GM18868 (cell line): Measurements from ENCODE around the gene GPRC6A.
"Not testable (repeated sequence)": the region's sequence is repeated elsewhere in the genome, so short reads cannot be mapped to it uniquely, and the experiment has no call there.

Experiments
- ATAC-seq: cut with Tn5 transposase; IDR thresholded peaks from one replicate; pipeline ENCODE4 v1.9.1; 2021; ENCODE audit warnings: mild to moderate bottlenecking, moderate library complexity; ENCODE audit not compliant: unreplicated experiment

The GPRC6A gene

GRCh38 chr6:116828983-116829382 is at the start of gene GPRC6A:
TSS of gene GPRC6A (minus strand) at chr6:116829083. CDS start at chr6:116829013, 70 bp downstream.
- ATAC-seq: no peak

- ATAC-seq: no peak
These were observed 48.9 kb upstream of the GPRC6A start for GRCh38 chr6:116877743-116878142.

GRCh38 chr6:116876635-116877611 is 48.0 kb upstream of the GPRC6A start, which contains the start of gene RFX6:
TSS of gene RFX6 (plus strand) at chr6:116877242. CDS start at chr6:116877276, 34 bp downstream.
- ATAC-seq: no peak

GRCh38 chr6:116876107-116876506 is 47.2 kb upstream of the GPRC6A start:
- no peak for ATAC-seq

GRCh38 chr6:116872771-116873170 is 43.9 kb upstream of the GPRC6A start:
- ATAC-seq: no peak

- ATAC-seq: peak; percentile 68
These were observed 37.5 kb upstream of the GPRC6A start for GRCh38 chr6:116866281-116866871.

GRCh38 chr6:116859264-116859663 is 30.4 kb upstream of the GPRC6A start:
- no peak for ATAC-seq

- ATAC-seq: no peak
These were observed 29.2 kb upstream of the GPRC6A start for GRCh38 chr6:116858060-116858459.

GRCh38 chr6:116847227-116847626 is 18.3 kb upstream of the GPRC6A start:
- ATAC-seq: peak; percentile 66

- no peak for ATAC-seq
These were observed 13.6 kb upstream of the GPRC6A start for GRCh38 chr6:116842459-116842858.

- no peak for ATAC-seq
These were observed 11.2 kb upstream of the GPRC6A start for GRCh38 chr6:116840091-116840490.

GRCh38 chr6:116836606-116837342 is 7.9 kb upstream of the GPRC6A start:
- ATAC-seq: no peak

- not testable (repeated sequence) for ATAC-seq
These were observed 5.6 kb upstream of the GPRC6A start for GRCh38 chr6:116834526-116834925.

GRCh38 chr6:116827561-116828240 is 1.2 kb downstream of the GPRC6A start:
- ATAC-seq: no peak

- ATAC-seq: not testable (repeated sequence)
These were observed 12.5 kb downstream of the GPRC6A start for GRCh38 chr6:116816336-116816735.

- ATAC-seq: no peak
These were observed 16.7 kb downstream of the GPRC6A start for GRCh38 chr6:116812051-116812650.

GRCh38 chr6:116801971-116802370 is 26.9 kb downstream of the GPRC6A start:
- ATAC-seq: no peak

- no peak for ATAC-seq
These were observed 28.9 kb downstream of the GPRC6A start for GRCh38 chr6:116799945-116800344.

- ATAC-seq: peak; percentile 53
These were observed 31.3 kb downstream of the GPRC6A start for GRCh38 chr6:116797585-116797984.

- ATAC-seq: no peak
These were observed 35.7 kb downstream of the GPRC6A start for GRCh38 chr6:116793224-116793623.
